ENCODE measurements around the gene PHLDB1.

DNA sequence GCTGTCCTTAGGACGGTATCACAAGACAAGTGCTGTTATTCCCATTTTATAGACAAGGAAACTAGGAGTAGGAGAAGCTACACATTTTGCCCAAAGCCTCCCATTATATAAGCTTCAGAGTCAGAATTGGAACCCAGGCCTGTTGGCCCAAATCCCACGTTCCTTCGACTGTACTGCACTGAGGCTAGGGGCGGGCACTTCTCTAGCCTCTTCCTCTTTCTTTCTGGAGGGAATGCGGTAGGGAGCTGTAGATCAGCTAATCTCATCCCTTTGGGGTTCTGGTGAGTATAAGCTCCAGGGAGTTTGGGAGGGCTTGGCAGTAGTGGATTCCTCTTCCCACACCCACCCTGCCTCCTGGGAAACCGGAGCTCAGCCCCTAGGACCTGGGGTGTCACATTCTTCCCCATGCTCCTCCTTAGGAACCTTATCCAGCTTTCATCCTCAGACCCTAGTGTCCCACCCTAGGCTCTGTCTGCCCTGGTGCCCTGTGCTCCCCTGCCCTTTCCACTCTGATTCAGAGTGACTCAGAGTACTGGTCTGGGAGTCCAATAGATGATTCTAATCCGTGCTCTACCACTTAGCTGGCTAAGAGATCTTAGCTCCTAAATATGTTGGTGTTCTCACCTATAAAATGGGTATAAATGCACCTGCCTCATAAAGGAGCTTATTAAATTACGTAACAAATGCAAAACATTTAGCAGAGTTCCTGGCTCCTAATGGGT, 29.3 kb downstream of the PHLDB1 start:
- TF ChIP-seq, protein P1, sequence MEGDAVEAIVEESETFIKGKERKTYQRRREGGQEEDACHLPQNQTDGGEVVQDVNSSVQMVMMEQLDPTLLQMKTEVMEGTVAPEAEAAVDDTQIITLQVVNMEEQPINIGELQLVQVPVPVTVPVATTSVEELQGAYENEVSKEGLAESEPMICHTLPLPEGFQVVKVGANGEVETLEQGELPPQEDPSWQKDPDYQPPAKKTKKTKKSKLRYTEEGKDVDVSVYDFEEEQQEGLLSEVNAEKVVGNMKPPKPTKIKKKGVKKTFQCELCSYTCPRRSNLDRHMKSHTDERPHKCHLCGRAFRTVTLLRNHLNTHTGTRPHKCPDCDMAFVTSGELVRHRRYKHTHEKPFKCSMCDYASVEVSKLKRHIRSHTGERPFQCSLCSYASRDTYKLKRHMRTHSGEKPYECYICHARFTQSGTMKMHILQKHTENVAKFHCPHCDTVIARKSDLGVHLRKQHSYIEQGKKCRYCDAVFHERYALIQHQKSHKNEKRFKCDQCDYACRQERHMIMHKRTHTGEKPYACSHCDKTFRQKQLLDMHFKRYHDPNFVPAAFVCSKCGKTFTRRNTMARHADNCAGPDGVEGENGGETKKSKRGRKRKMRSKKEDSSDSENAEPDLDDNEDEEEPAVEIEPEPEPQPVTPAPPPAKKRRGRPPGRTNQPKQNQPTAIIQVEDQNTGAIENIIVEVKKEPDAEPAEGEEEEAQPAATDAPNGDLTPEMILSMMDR (IDR thresholded peaks at IDR 0.05): no peak
- no peak for TF ChIP-seq POLR2A (IDR thresholded peaks at IDR 0.05)

Measured in transverse colon (tissue), 3 donors.